CD4-positive, alpha-beta memory T cell (primary cell): ENCODE measurements around the gene POP4. TPM values are rescaled to one million over a fixed set of nuclear protein-coding genes. Genes with fewer than 3 reads are reported as not detected.

Source experiments
- CTCF ChIA-PET: fragments of 350-600 bp; sonication (Branson Sonifier 250); formaldehyde crosslinking; loops from one replicate; lab custom pipeline; 2021; ENCODE audit warnings: inconsistent platforms; ENCODE audit not compliant: partially characterized antibody; lab: Charles Lee
- POLR2A ChIA-PET: fragments of 350-600 bp; sonication (Branson Sonifier 250); formaldehyde crosslinking; loops from one replicate; lab custom pipeline; 2021; ENCODE audit not compliant: partially characterized antibody; lab: Charles Lee
- DNase-seq, 5 donors: peaks; one replicate each; pipeline versions ENCODE4 v3.0.0 to v3.0.0-alpha.2; 2020 to 2022; ENCODE audit warnings: mixed read lengths in 1 of 5
- H3K27ac ChIP-seq: one replicate; pipeline ENCODE4 v1.7.0; 2013; ENCODE audit warnings: low read depth, low read length
- H3K27me3 ChIP-seq: 2 replicates; pipeline ENCODE4 v1.7.0; 2013; ENCODE audit warnings: mild to moderate bottlenecking, low read length, moderate library complexity; ENCODE audit not compliant: insufficient read depth
- H3K36me3 ChIP-seq: 2 replicates; pipeline ENCODE4 v1.7.0; 2013; ENCODE audit warnings: mild to moderate bottlenecking, low read length, moderate library complexity; ENCODE audit not compliant: insufficient read depth
- H3K4me1 ChIP-seq: 2 replicates; pipeline ENCODE4 v1.7.0; 2013; ENCODE audit warnings: mild to moderate bottlenecking, low read length, moderate library complexity; ENCODE audit not compliant: insufficient read depth
- H3K4me3 ChIP-seq, 2 donors: one replicate each; pipeline ENCODE4 v1.7.0; 2013; ENCODE audit warnings: low read length in 2 of 2, mild to moderate bottlenecking in 1 of 2
- H3K9me3 ChIP-seq, 2 donors: one replicate each; pipeline ENCODE4 v1.7.0; 2013; ENCODE audit warnings: low read length in 2 of 2, control low read depth in 1 of 2; ENCODE audit not compliant: control insufficient read depth in 1 of 2
- H3K27ac Mint-ChIP-seq, 7 donors: one replicate each; pipeline ENCODE4 v1.8.0; 2020 to 2021; ENCODE audit warnings: mixed read lengths in 7 of 7, mild to moderate bottlenecking in 6 of 7, inconsistent platforms in 3 of 7, moderate library complexity in 3 of 7
- H3K27me3 Mint-ChIP-seq, 2 donors: one replicate each; pipeline ENCODE4 v1.8.0; 2020 to 2021; ENCODE audit warnings: mixed read lengths in 2 of 2
- H3K36me3 Mint-ChIP-seq, 2 donors: one replicate each; pipeline ENCODE4 v1.8.0; 2020 to 2021; ENCODE audit warnings: mixed read lengths in 2 of 2, inconsistent platforms in 1 of 2, mild to moderate bottlenecking in 1 of 2
- H3K4me1 Mint-ChIP-seq, 4 donors: one replicate each; pipeline ENCODE4 v1.8.0; 2020 to 2021; ENCODE audit warnings: mixed read lengths in 4 of 4, mild to moderate bottlenecking in 1 of 4
- H3K4me3 Mint-ChIP-seq, 8 donors: one replicate each; pipeline ENCODE4 v1.8.0; 2020 to 2021; ENCODE audit warnings: mixed read lengths in 8 of 8, mild to moderate bottlenecking in 7 of 8, moderate library complexity in 6 of 8, inconsistent platforms in 3 of 8
- H3K9me3 Mint-ChIP-seq, 8 donors: one replicate each; pipeline ENCODE4 v1.8.0; 2020 to 2021; ENCODE audit warnings: mixed read lengths in 8 of 8, mild to moderate bottlenecking in 5 of 8, inconsistent platforms in 3 of 8, moderate library complexity in 1 of 8
- intact Hi-C: fragments of 100-400 bp; cut with micrococcal nuclease; formaldehyde crosslinking; loops from one replicate; pipeline ENCODE4 v1.15.1; 2023
- polyA plus RNA-seq, 2 donors: library from polyadenylated mRNA; unstranded; fragments of 300-500 nt; fragmentation: Illumina TruSeq; gene quantifications; one replicate each; pipeline ENCODE4 v1.2.3, GENCODE V29; 2021
- total RNA-seq, 2 experiments: library from RNA; stranded (reverse); gene quantifications; one replicate each; pipeline ENCODE4 v1.2.3, GENCODE V29; 2021

Gene POP4
- total and polyA plus RNA-seq, 4 experiments from 2014 or later = 54.1 to 189 (median 99.9) TPM

- POLR2A ChIA-PET = no interaction called here
- no peak for DNase-seq
- Histone ChIP-seq H3K4me1 (peaks cover 4% of the 10 kb centered on the region), H3K9me3 (no peaks in the 10 kb centered on the region), H3K36me3 (no peaks in the 10 kb centered on the region), H3K4me3 (no peak overlapping the region), H3K27ac (no peak overlapping the region), H3K27me3 (no peaks in the 10 kb centered on the region)
- H3K27me3 Mint-ChIP-seq = no peaks in the 10 kb centered on the region
- intact Hi-C loops = no loop called here
- H3K36me3 Mint-ChIP-seq = no peaks in the 10 kb centered on the region
- H3K9me3 Mint-ChIP-seq = no peaks in the 10 kb centered on the region
- no peak overlapping the region for H3K27ac Mint-ChIP-seq
- peaks cover 0 to 5% (median 3%) of the 10 kb centered on the region in 4 donors for H3K4me1 Mint-ChIP-seq
- CTCF ChIA-PET = no interaction called here
- H3K4me3 Mint-ChIP-seq = no peak overlapping the region
Observed at GRCh38 chr19:29629836-29630534, 23.9 kb downstream of the POP4 start.

DNA sequence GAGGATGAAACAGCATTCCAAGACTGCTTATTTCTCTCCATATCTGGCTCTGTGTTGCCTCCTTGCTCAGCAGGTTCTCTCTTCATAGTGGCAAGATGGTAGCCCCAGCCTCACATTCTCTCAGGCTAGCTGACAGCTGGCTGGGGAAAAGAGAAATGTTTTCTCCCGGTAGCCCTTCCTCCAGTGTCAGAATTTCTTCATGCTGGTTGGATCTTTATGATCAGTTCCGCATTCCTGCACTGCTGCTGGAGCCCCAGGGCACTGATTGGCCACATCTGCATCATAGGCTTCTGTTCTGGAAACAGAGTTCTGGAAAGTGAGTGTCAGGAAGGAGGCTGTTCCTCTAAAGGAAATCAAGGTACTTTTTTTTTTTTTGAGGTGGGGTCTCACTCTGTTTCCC, 24.6 kb downstream of the POP4 start:
- H3K36me3 Mint-ChIP-seq = no peaks in the 10 kb centered on the region
- Histone ChIP-seq H3K9me3 (no peaks in the 10 kb centered on the region), H3K36me3 (no peaks in the 10 kb centered on the region), H3K4me3 (no peak overlapping the region), H3K27ac (no peak overlapping the region), H3K27me3 (no peaks in the 10 kb centered on the region), H3K4me1 (no peaks in the 10 kb centered on the region)
- no peaks in the 10 kb centered on the region for H3K27me3 Mint-ChIP-seq
- H3K4me1 Mint-ChIP-seq = no peaks in the 10 kb centered on the region
- DNase-seq = no peak
- no peaks in the 10 kb centered on the region for H3K9me3 Mint-ChIP-seq
- no peak overlapping the region for H3K4me3 Mint-ChIP-seq
- ChIA-PET CTCF (no interaction called here), POLR2A (no interaction called here)
- H3K27ac Mint-ChIP-seq = no peak overlapping the region
- intact Hi-C loops = no loop called here

- intact Hi-C loops = no loop called here
- H3K4me1 Mint-ChIP-seq = no peaks in the 10 kb centered on the region
- no peaks in the 10 kb centered on the region for H3K9me3 ChIP-seq
- H3K36me3 Mint-ChIP-seq = no peaks in the 10 kb centered on the region
- CTCF ChIA-PET = interaction anchor here (2.1 kb wide), 1 partner anchor 20 kb away, joined by 7 read pairs; no protein-coding TSS in a partner anchor
- no peaks in the 10 kb centered on the region for H3K36me3 ChIP-seq
- H3K27ac Mint-ChIP-seq = no peak overlapping the region
- H3K27ac ChIP-seq = no peak overlapping the region
- H3K4me1 ChIP-seq = no peaks in the 10 kb centered on the region
- DNase-seq = no peak
- no peak overlapping the region for H3K4me3 Mint-ChIP-seq
- no peaks in the 10 kb centered on the region for H3K27me3 Mint-ChIP-seq
- H3K4me3 ChIP-seq = no peak overlapping the region
- no peaks in the 10 kb centered on the region for H3K9me3 Mint-ChIP-seq
- H3K27me3 ChIP-seq = no peaks in the 10 kb centered on the region
- POLR2A ChIA-PET = interaction anchor here (0.6 kb wide), 1 partner anchor 24 kb away, joined by 3 read pairs; no protein-coding TSS in a partner anchor
Observed at GRCh38 chr19:29631450-29631849, 25.4 kb downstream of the POP4 start.

DNA sequence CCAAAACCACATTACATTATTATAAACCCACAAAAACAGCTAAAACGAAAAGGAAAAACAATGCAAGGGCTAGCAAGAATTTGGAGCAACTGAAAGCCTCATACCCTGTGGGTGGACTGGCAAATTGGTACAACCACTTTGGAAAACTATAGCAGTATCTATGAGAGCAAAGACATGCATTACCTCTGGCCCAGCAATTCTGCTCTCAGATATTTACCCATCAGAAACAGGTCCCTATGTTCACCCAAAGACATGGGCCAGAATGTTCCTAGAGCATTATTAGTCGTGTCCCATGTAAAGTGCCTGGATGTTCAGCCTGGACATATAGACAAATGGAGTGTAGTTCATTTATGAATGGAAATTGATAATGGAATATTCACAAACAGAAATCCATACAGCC, 27.9 kb downstream of the POP4 start:
- Mint-ChIP-seq H3K27me3 (no peaks in the 10 kb centered on the region), H3K36me3 (no peaks in the 10 kb centered on the region), H3K9me3 (no peaks in the 10 kb centered on the region), H3K4me3 (no peak overlapping the region), H3K27ac (no peak overlapping the region), H3K4me1 (no peaks in the 10 kb centered on the region)
- POLR2A ChIA-PET = no interaction called here
- Histone ChIP-seq H3K9me3 (no peaks in the 10 kb centered on the region), H3K27ac (no peak overlapping the region), H3K4me3 (no peak overlapping the region), H3K36me3 (no peaks in the 10 kb centered on the region), H3K27me3 (no peaks in the 10 kb centered on the region), H3K4me1 (no peaks in the 10 kb centered on the region)
- DNase-seq = no peak
- intact Hi-C loops = no loop called here
- CTCF ChIA-PET = interaction anchor here (1.1 to 1.8 kb wide), 3 partner anchors 24 to 82 kb away, joined by 3 to 5 read pairs (median 4); no protein-coding TSS in a partner anchor

- no peaks in the 10 kb centered on the region for H3K36me3 Mint-ChIP-seq
- no peak overlapping the region for H3K27ac Mint-ChIP-seq
- DNase-seq = no peak
- Histone ChIP-seq H3K4me1 (no peaks in the 10 kb centered on the region), H3K36me3 (no peaks in the 10 kb centered on the region), H3K27ac (no peak overlapping the region), H3K4me3 (no peak overlapping the region), H3K27me3 (no peaks in the 10 kb centered on the region), H3K9me3 (no peaks in the 10 kb centered on the region)
- intact Hi-C loops = no loop called here
- CTCF ChIA-PET = interaction anchor here (1.1 to 1.8 kb wide), 3 partner anchors 24 to 82 kb away, joined by 3 to 5 read pairs (median 4); no protein-coding TSS in a partner anchor
- no peaks in the 10 kb centered on the region for H3K4me1 Mint-ChIP-seq
- no peaks in the 10 kb centered on the region for H3K9me3 Mint-ChIP-seq
- H3K27me3 Mint-ChIP-seq = no peaks in the 10 kb centered on the region
- POLR2A ChIA-PET = no interaction called here
- no peak overlapping the region for H3K4me3 Mint-ChIP-seq
Observed at GRCh38 chr19:29634423-29635130, 28.5 kb downstream of the POP4 start.

GRCh38 chr19:29635963-29636362, 29.9 kb downstream of the POP4 start:
- H3K27ac ChIP-seq = no peak overlapping the region
- ChIA-PET CTCF (interaction anchor here (1.1 kb wide), 1 partner anchor 32 kb away, joined by 5 read pairs; no protein-coding TSS in a partner anchor), POLR2A (no interaction called here)
- Mint-ChIP-seq H3K27me3 (no peaks in the 10 kb centered on the region), H3K4me1 (no peaks in the 10 kb centered on the region), H3K27ac (no peak overlapping the region), H3K4me3 (no peak overlapping the region), H3K36me3 (no peaks in the 10 kb centered on the region), H3K9me3 (no peaks in the 10 kb centered on the region)
- intact Hi-C loops = no loop called here
- H3K27me3 ChIP-seq = no peaks in the 10 kb centered on the region
- no peaks in the 10 kb centered on the region for H3K4me1 ChIP-seq
- no peaks in the 10 kb centered on the region for H3K36me3 ChIP-seq
- H3K9me3 ChIP-seq = no peaks in the 10 kb centered on the region
- no peak for DNase-seq
- H3K4me3 ChIP-seq = no peak overlapping the region

- Histone ChIP-seq H3K27ac (no peak overlapping the region), H3K36me3 (no peaks in the 10 kb centered on the region), H3K27me3 (no peaks in the 10 kb centered on the region), H3K9me3 (no peaks in the 10 kb centered on the region), H3K4me1 (no peaks in the 10 kb centered on the region), H3K4me3 (no peak overlapping the region)
- no peak overlapping the region for H3K4me3 Mint-ChIP-seq
- ChIA-PET CTCF (no interaction called here), POLR2A (no interaction called here)
- H3K4me1 Mint-ChIP-seq = no peaks in the 10 kb centered on the region
- no peaks in the 10 kb centered on the region for H3K27me3 Mint-ChIP-seq
- no peaks in the 10 kb centered on the region for H3K9me3 Mint-ChIP-seq
- no peaks in the 10 kb centered on the region for H3K36me3 Mint-ChIP-seq
- intact Hi-C loops = no loop called here
- H3K27ac Mint-ChIP-seq = peak overlapping the region in 1 of 7 donors; percentile 55
- DNase-seq = no peak
Observed at GRCh38 chr19:29636553-29637360, 30.7 kb downstream of the POP4 start.
